PFSK-1 (cell line): ENCODE data around the gene SDCCAG8.

ENCODE experiments used
- FOXP2 ChIP-seq: optimal IDR thresholded peaks from 2 replicates; pipeline ENCODE3; 2011; ENCODE audit warnings: borderline replicate concordance, control low read depth, inconsistent platforms; ENCODE audit not compliant: insufficient read depth; ENCODE audit errors: extremely low read length, extremely low read depth
- POLR2AphosphoS5 ChIP-seq: IDR thresholded peaks from 2 replicates; pipeline ENCODE4 v1.6.1; 2012; ENCODE audit warnings: low read depth, mild to moderate bottlenecking, control low read depth, low read length, moderate library complexity
- SIN3A ChIP-seq: IDR thresholded peaks from 2 replicates; pipeline ENCODE4 v1.6.1; 2012; ENCODE audit warnings: mild to moderate bottlenecking, low read length, moderate library complexity, borderline replicate concordance; ENCODE audit not compliant: insufficient read depth
- TAF1 ChIP-seq: IDR thresholded peaks from 2 replicates; pipeline ENCODE4 v1.6.1; 2012; ENCODE audit warnings: low read length, control low read depth, borderline replicate concordance; ENCODE audit not compliant: insufficient read depth
- TF ChIP-seq, protein P1 (sequence below), 2 experiments: IDR thresholded peaks; 2 replicates each; pipeline versions ENCODE4 v1.6.1 to v1.8.0; 2011 to 2012; ENCODE audit warnings: low read depth in 2 of 2, low read length in 2 of 2, control low read depth in 1 of 2, inconsistent platforms in 1 of 2, mild to moderate bottlenecking in 1 of 2, moderate library complexity in 1 of 2; ENCODE audit not compliant: insufficient read depth in 1 of 2

Gene SDCCAG8

DNA sequence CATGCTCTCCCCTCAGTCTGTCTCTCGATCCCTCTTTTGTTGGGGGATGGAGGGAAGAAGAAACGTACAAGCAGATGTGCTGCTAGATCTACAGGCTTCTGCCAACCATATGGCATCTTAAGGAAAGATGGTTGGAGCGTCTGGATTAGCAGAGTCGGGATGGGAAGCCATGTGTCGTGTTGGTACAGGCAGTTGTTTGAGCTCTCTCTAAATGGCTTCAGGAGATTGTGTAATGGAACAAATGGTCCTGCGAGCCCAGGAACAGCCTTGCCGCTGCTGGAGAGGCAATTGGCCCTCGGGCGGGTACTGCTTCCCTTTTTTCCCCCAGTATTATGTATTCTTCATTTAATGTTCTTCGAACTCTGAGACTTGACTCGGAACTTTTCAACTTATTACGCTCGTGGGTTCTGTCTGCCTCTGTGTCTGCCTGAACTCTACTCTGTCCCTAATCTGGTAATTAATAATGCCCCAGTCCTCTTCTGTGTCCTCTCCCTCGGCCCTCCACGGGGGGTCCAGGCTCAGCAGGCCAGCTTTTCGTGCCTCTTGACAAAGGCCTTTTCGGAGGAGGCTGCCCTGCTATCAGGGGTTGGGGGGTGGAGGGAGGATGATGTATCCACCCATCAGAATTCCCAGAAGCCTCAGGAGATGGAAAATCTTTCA lies 215.3 kb downstream of the SDCCAG8 start:
- TF ChIP-seq TAF1 (no peak), POLR2AphosphoS5 (no peak), FOXP2 (no peak), SIN3A (no peak)
- TF ChIP-seq, protein P1, sequence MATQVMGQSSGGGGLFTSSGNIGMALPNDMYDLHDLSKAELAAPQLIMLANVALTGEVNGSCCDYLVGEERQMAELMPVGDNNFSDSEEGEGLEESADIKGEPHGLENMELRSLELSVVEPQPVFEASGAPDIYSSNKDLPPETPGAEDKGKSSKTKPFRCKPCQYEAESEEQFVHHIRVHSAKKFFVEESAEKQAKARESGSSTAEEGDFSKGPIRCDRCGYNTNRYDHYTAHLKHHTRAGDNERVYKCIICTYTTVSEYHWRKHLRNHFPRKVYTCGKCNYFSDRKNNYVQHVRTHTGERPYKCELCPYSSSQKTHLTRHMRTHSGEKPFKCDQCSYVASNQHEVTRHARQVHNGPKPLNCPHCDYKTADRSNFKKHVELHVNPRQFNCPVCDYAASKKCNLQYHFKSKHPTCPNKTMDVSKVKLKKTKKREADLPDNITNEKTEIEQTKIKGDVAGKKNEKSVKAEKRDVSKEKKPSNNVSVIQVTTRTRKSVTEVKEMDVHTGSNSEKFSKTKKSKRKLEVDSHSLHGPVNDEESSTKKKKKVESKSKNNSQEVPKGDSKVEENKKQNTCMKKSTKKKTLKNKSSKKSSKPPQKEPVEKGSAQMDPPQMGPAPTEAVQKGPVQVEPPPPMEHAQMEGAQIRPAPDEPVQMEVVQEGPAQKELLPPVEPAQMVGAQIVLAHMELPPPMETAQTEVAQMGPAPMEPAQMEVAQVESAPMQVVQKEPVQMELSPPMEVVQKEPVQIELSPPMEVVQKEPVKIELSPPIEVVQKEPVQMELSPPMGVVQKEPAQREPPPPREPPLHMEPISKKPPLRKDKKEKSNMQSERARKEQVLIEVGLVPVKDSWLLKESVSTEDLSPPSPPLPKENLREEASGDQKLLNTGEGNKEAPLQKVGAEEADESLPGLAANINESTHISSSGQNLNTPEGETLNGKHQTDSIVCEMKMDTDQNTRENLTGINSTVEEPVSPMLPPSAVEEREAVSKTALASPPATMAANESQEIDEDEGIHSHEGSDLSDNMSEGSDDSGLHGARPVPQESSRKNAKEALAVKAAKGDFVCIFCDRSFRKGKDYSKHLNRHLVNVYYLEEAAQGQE (IDR thresholded peaks at IDR 0.05; ENCODE audit: insufficient read depth in 1 of 2, low read depth in 2 of 2, low read length in 2 of 2) = no peak

DNA sequence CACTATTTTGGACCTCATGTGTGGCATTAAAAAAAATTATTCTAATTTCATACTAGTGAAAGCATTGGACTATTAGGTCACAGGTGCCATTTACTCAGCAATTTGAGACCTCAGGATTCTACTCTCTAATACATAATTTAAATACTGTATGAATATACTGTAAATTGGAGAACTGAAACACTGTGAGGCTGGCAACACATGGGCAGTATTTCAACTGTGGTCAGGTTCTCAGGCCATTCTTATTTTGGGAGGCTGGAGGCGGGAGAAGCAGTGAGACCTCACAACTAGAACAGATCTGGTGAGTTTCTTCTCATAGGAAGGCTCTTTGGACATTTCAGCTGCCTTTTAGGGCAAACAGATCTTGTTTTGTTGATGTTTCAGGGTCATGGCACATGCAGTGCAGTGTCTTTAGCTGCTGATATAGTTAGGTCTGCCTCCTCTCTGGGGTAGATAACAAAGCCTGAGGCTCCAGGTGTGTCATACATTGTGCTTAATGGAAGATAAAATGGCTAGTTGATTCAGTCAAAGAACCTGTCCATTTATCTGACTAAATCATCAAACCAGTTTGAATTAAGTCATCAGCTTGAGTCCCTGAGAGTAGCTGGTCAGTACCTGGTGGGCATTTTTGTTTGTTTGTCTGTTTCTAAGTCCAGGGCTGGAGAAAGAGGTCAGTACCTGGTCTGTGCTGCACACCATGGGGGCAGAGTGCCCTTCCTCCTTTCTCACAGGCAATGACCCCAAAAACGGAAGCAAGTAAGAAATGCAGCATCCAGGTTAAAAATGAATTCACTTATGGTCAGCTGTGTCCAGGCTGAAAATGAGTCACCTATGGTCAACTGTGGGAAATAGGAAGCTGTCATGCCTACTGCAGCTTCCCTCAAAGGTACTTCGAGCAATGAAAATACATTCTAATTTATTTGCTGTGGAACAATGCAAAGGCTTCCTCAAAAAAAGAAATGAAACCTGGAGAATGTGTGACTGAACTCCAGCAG lies 216.2 kb downstream of the SDCCAG8 start:
- TF ChIP-seq TAF1 = no peak
- TF ChIP-seq FOXP2 = no peak
- no peak for TF ChIP-seq SIN3A
- TF ChIP-seq, protein P1 (IDR thresholded peaks at IDR 0.05; ENCODE audit: insufficient read depth in 1 of 2, low read depth in 2 of 2, low read length in 2 of 2) = no peak
- TF ChIP-seq POLR2AphosphoS5 = no peak

DNA sequence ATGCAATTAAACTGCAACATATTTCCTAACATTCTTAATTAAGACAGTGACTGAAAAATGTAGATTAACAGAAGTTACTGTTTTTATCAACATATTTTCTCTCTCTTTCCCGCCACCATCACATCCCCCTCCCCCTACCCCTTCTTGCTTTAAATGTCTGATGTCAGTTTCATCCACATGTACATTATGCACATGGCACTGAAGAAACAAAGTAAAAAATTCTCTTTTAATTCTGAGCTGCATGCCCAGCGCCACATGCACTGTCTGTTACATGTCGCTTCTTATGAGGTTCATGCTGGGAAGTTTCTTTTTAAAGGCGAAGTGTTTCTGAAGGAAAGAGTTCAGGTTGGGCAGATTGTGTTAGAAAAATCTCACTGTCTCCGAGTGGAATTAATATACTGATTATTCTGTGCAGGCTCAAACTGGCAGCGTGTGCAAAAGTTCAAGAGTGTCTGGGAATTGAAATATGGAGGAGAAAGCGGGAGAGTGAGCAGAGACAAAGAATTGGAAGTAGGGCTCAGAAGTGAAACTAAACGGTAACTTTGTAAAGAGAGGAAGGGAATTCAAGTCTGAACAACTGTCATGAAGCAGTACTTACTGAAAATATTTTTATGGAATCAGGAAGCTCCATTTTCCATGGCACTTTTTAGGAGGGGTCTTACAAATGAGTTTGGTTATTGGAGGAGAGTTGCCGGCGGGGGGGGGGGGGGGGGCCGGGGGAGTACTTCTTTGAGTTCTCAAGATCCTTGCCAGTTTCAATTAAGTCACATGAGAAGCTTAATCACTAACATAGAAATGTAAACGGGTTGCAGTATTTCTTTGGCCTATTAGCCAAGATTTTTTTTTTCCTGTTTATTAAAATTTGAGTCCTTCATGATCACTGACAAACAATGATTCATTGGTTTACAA lies 217.6 kb downstream of the SDCCAG8 start:
- TF ChIP-seq SIN3A (no peak), TAF1 (no peak), POLR2AphosphoS5 (no peak), FOXP2 (no peak)
- TF ChIP-seq, protein P1 (IDR thresholded peaks at IDR 0.05; ENCODE audit: insufficient read depth in 1 of 2, low read depth in 2 of 2, low read length in 2 of 2) = no peak

DNA sequence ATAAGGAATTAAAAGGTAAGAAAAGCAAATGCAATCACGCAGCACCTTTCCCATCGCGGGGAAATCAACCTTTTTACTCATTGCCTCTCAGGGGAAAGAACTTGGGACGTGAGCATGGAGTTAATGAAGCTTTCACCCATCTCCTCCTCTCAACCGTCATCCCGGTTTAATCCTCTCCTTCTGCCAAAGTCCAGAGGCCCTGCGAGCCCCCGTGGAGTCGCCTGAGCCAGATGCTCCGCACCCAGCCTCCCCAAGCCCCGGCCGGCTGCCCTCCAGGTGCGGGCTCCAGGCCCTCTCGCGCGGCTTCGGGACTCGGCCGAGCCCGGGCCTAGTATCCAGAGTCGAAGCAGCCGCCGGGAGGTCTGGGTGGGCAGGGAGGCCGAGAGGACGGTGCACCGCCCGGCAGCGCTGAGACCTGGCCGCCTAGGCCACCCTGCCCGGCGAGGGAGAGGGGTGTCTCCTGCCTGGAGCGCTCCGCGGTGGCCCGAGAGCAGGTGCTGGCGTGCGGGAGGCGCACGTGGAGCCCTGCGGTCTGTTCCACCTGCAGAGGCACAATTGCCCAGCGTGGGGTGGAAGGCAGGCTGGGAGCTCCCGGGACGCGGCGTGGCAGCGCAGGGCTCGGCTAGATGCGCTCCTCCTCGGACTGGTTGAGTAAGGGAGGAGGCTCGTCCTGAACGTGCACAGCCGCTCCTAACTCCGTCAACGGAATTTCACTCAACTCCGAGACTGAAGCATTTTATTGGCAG lies 218.5 kb downstream of the SDCCAG8 start:
- TF ChIP-seq FOXP2 = no peak
- TF ChIP-seq, protein P1 (IDR thresholded peaks at IDR 0.05; ENCODE audit: insufficient read depth in 1 of 2, low read depth in 2 of 2, low read length in 2 of 2) = no peak
- no peak for TF ChIP-seq SIN3A
- TF ChIP-seq TAF1 = no peak
- no peak for TF ChIP-seq POLR2AphosphoS5
